ENCODE measurements around the gene EFCAB6. TPM values are rescaled to one million over a fixed set of nuclear protein-coding genes. Genes with fewer than 3 reads are reported as not detected.
A peak's percentile ranks its signal among the peaks of the same experiment; 100 is the strongest.

The EFCAB6 gene
- total RNA-seq, 1 donor from 2014 or later = 7.0 TPM

GRCh38 chr22:43508489-43508888, 303.6 kb downstream of the EFCAB6 start:
- DNase-seq (ENCODE audit: low spot score) = no peak

- DNase-seq (ENCODE audit: low spot score) = no peak
These were observed 304.9 kb downstream of the EFCAB6 start for GRCh38 chr22:43507235-43507634.

GRCh38 chr22:43506487-43506886, 305.6 kb downstream of the EFCAB6 start:
- DNase-seq (ENCODE audit: low spot score) = no peak

GRCh38 chr22:43505896-43506295, 306.2 kb downstream of the EFCAB6 start:
- no peak for DNase-seq (ENCODE audit: low spot score)

- no peak for DNase-seq (ENCODE audit: low spot score)
These were observed 306.7 kb downstream of the EFCAB6 start for GRCh38 chr22:43505423-43505822.

GRCh38 chr22:43504666-43505261, 307.3 kb downstream of the EFCAB6 start:
- DNase-seq (ENCODE audit: low spot score) = no peak

- DNase-seq (ENCODE audit: low spot score) = no peak
These were observed 308.0 kb downstream of the EFCAB6 start for GRCh38 chr22:43504068-43504467.

GRCh38 chr22:43502306-43502874, 309.7 kb downstream of the EFCAB6 start:
- DNase-seq (ENCODE audit: low spot score) = no peak

- DNase-seq (ENCODE audit: low spot score) = no peak
These were observed 310.2 kb downstream of the EFCAB6 start for GRCh38 chr22:43501878-43502277.

GRCh38 chr22:43500792-43501785, 311.0 kb downstream of the EFCAB6 start:
- DNase-seq (ENCODE audit: low spot score) = no peak

- no peak for DNase-seq (ENCODE audit: low spot score)
These were observed 313.2 kb downstream of the EFCAB6 start for GRCh38 chr22:43498856-43499253.

- no peak for DNase-seq (ENCODE audit: low spot score)
These were observed 313.9 kb downstream of the EFCAB6 start for GRCh38 chr22:43497956-43498855.

GRCh38 chr22:43493297-43493696, 318.8 kb downstream of the EFCAB6 start:
- DNase-seq (ENCODE audit: low spot score) = no peak

- no peak for DNase-seq (ENCODE audit: low spot score)
These were observed 320.4 kb downstream of the EFCAB6 start for GRCh38 chr22:43491737-43492136.

- no peak for DNase-seq (ENCODE audit: low spot score)
These were observed 320.9 kb downstream of the EFCAB6 start for GRCh38 chr22:43491177-43491576.

- no peak for DNase-seq (ENCODE audit: low spot score)
These were observed 321.8 kb downstream of the EFCAB6 start for GRCh38 chr22:43490311-43490710.

- DNase-seq (ENCODE audit: low spot score) = no peak
These were observed 323.2 kb downstream of the EFCAB6 start for GRCh38 chr22:43488937-43489336.

- DNase-seq (ENCODE audit: low spot score) = peak; percentile 37
These were observed 323.9 kb downstream of the EFCAB6 start for GRCh38 chr22:43488031-43488866.

- DNase-seq (ENCODE audit: low spot score) = peak; percentile 29
These were observed 324.6 kb downstream of the EFCAB6 start for GRCh38 chr22:43487311-43488030.
